Measurements from ENCODE around the gene MGST2. TPM values are rescaled to one million over a fixed set of nuclear protein-coding genes. Genes with fewer than 3 reads are reported as not detected.

The MGST2 gene
- total RNA-seq, 1 experiment from 2014 or later = 81.8 TPM

- H3K27me3 ChIP-seq (ENCODE audit: insufficient read depth, low read depth) = no peaks in the 10 kb centered on the region
- no peak overlapping the region for H2AFZ ChIP-seq
- H3K4me2 ChIP-seq = no peak overlapping the region
- H3K9me3 ChIP-seq (ENCODE audit: insufficient read depth, low read depth) = no peaks in the 10 kb centered on the region
- no peak for DNase-seq
- ChIA-PET POLR2A (ENCODE audit: unreplicated experiment) (no interaction called here), CTCF (interaction anchor here (0.6 kb wide), 1 partner anchor 511 kb away, joined by 3 read pairs; no protein-coding TSS in a partner anchor)
- no peak overlapping the region for H3K4me3 ChIP-seq
- H3K27ac ChIP-seq = no peak overlapping the region
- intact Hi-C loops (cut with micrococcal nuclease; ENCODE audit: unreplicated experiment) = no loop called here
- H3F3A ChIP-seq (ENCODE audit: insufficient read depth, low read depth) = no peaks in the 10 kb centered on the region
- no peaks in the 10 kb centered on the region for H4K20me1 ChIP-seq (ENCODE audit: insufficient read depth)
- no TSS peak for BruUV-seq (replicated peaks)
- no peaks in the 10 kb centered on the region for H3K4me1 ChIP-seq (replicated peaks; ENCODE audit: insufficient read depth)
- no peak for TF ChIP-seq CTCF (conservative IDR thresholded peaks at IDR 0.05)
- TF ChIP-seq EZH2 (IDR thresholded peaks at IDR 0.05; ENCODE audit: low read depth) = no peak
- no peaks in the 10 kb centered on the region for H3K36me3 ChIP-seq (ENCODE audit: low read depth)
- H3K9me2 ChIP-seq (ENCODE audit: insufficient read depth) = no peaks in the 10 kb centered on the region
- H3K79me2 ChIP-seq (ENCODE audit: low read depth) = no peaks in the 10 kb centered on the region
Measured at GRCh38 chr4:139749835-139750498, 84.3 kb downstream of the MGST2 start.

GRCh38 chr4:139753686-139754085 is 88.1 kb downstream of the MGST2 start:
- Histone ChIP-seq H3K4me2 (no peak overlapping the region), H4K20me1 (ENCODE audit: insufficient read depth) (no peaks in the 10 kb centered on the region), H3K9me3 (ENCODE audit: insufficient read depth, low read depth) (no peaks in the 10 kb centered on the region), H2AFZ (no peak overlapping the region), H3K27ac (no peak overlapping the region), H3K9me2 (ENCODE audit: insufficient read depth) (no peaks in the 10 kb centered on the region), H3K4me3 (no peak overlapping the region), H3K27me3 (ENCODE audit: insufficient read depth, low read depth) (no peaks in the 10 kb centered on the region), H3K36me3 (ENCODE audit: low read depth) (no peaks in the 10 kb centered on the region), H3F3A (ENCODE audit: insufficient read depth, low read depth) (no peaks in the 10 kb centered on the region), H3K4me1 (replicated peaks; ENCODE audit: insufficient read depth) (no peaks in the 10 kb centered on the region), H3K79me2 (ENCODE audit: low read depth) (no peaks in the 10 kb centered on the region)
- no TSS peak for BruUV-seq (replicated peaks)
- ChIA-PET POLR2A (ENCODE audit: unreplicated experiment) (no interaction called here), CTCF (no interaction called here)
- TF ChIP-seq EZH2 (IDR thresholded peaks at IDR 0.05; ENCODE audit: low read depth) = no peak
- no peak for TF ChIP-seq CTCF (conservative IDR thresholded peaks at IDR 0.05)
- intact Hi-C loops (cut with micrococcal nuclease; ENCODE audit: unreplicated experiment) = no loop called here
- DNase-seq = no peak

Other genes starting within 250 kb of the MGST2 start
- 6.6 and 7.7 TPM in 2 replicates for gene RAB33B, start 211.7 kb upstream of the MGST2 start, total RNA-seq (2021)
- gene SETD7, start 109.6 kb upstream of the MGST2 start, total RNA-seq (2021) = 31.7 and 36.5 TPM in 2 replicates